Activated CD4-positive, alpha-beta memory T cell treated with anti-CD3 and anti-CD28 coated beads, Interleukin-2, amount 10 ng/mL, durations not matched to agents 7 days and 5 days (primary cell): ENCODE results near the gene MAD1L1. TPM values are rescaled to one million over a fixed set of nuclear protein-coding genes. Genes with fewer than 3 reads are reported as not detected.

ENCODE experiments used
- CTCF ChIA-PET: fragments of 350-600 bp; sonication (Branson Sonifier 250); formaldehyde crosslinking; loops from one replicate; lab custom pipeline; 2021; ENCODE audit warnings: antibody characterized with exemption, inconsistent platforms; lab: Charles Lee
- POLR2A ChIA-PET: fragments of 350-600 bp; sonication (Branson Sonifier 250); formaldehyde crosslinking; loops from one replicate; lab custom pipeline; 2021; ENCODE audit warnings: antibody characterized with exemption; lab: Charles Lee
- DNase-seq: peaks from one replicate; pipeline ENCODE4 v3.0.0-alpha.2; 2020
- H3K27ac Mint-ChIP-seq: one replicate; pipeline ENCODE4 v1.8.0; 2021; ENCODE audit warnings: mild to moderate bottlenecking, mixed read lengths
- H3K27me3 Mint-ChIP-seq: one replicate; pipeline ENCODE4 v1.8.0; 2021; ENCODE audit warnings: mixed read lengths
- H3K36me3 Mint-ChIP-seq: one replicate; pipeline ENCODE4 v1.8.0; 2021; ENCODE audit warnings: low read depth, mixed read lengths
- H3K4me1 Mint-ChIP-seq: one replicate; pipeline ENCODE4 v1.8.0; 2021; ENCODE audit warnings: mixed read lengths
- H3K4me3 Mint-ChIP-seq: one replicate; pipeline ENCODE4 v1.8.0; 2021; ENCODE audit warnings: mild to moderate bottlenecking, mixed read lengths
- H3K9me3 Mint-ChIP-seq: one replicate; pipeline ENCODE4 v1.8.0; 2021; ENCODE audit warnings: mixed read lengths
- total RNA-seq, 2 experiments: library from RNA; stranded (reverse); gene quantifications; one replicate each; pipeline ENCODE4 v1.2.3, GENCODE V29; 2021

MAD1L1 gene
- total RNA-seq, 2 experiments from 2014 or later = 120 to 136 TPM

DNA sequence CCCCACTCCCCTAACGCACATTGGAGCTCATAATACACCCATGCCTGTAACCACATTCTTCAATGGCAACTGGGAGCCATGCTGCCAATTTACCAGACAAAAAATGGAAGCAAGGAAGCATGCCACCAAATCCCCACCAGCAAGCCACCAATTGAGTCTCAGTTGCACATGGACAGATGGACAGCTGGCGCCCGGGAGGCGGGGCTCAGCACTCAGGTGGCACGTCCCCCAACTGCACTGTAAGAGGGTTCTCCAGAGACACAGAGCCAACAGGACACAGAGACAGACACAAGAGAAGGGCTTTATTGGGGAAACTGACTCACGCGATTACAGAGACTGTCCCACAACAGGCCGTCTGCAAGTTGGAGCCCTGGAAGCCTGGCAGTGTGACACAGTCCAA is 2.5 kb downstream of the MAD1L1 start:
- Mint-ChIP-seq H3K4me3 (peak overlapping the region; percentile 13), H3K4me1 (peaks cover 36% of the 10 kb centered on the region), H3K27me3 (no peaks in the 10 kb centered on the region), H3K9me3 (no peaks in the 10 kb centered on the region), H3K36me3 (peaks cover 28% of the 10 kb centered on the region), H3K27ac (no peak overlapping the region)
- POLR2A ChIA-PET = interaction anchor here (3.4 kb wide), 1 partner anchor 12 kb away, joined by 38 read pairs; the partner anchor contains the start of genes MRM2 and NUDT1
- DNase-seq = no peak
- CTCF ChIA-PET = no interaction called here

GRCh38 chr7:2229467-2229866 is 3.3 kb downstream of the MAD1L1 start:
- H3K27me3 Mint-ChIP-seq = no peaks in the 10 kb centered on the region
- H3K4me3 Mint-ChIP-seq = no peak overlapping the region
- no peaks in the 10 kb centered on the region for H3K9me3 Mint-ChIP-seq
- DNase-seq = no peak
- peaks cover 25% of the 10 kb centered on the region for H3K36me3 Mint-ChIP-seq
- ChIA-PET CTCF (no interaction called here), POLR2A (no interaction called here)
- H3K27ac Mint-ChIP-seq = no peak overlapping the region
- H3K4me1 Mint-ChIP-seq = peaks cover 32% of the 10 kb centered on the region

DNA sequence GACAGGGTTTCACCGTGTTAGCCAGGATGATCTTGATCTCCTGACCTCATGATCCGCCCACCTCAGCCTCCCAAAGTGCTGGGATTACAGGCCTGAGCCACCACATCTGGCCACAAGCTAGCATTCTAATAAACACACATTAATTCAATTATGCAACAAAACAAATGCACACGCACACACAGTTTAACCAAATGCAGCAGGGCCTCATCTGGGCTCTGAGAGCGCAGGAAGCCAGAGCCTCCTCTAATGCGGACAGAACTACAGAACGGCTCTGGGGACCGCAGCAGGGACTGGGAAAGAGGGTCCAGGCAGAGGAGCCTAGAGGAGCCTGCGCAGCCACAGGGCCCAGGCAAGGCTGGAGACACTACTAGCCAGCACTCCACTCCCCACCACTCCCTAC is 3.8 kb downstream of the MAD1L1 start:
- H3K36me3 Mint-ChIP-seq = peaks cover 29% of the 10 kb centered on the region
- no peaks in the 10 kb centered on the region for H3K9me3 Mint-ChIP-seq
- POLR2A ChIA-PET = no interaction called here
- DNase-seq = no peak
- CTCF ChIA-PET = no interaction called here
- H3K27ac Mint-ChIP-seq = no peak overlapping the region
- no peak overlapping the region for H3K4me3 Mint-ChIP-seq
- no peaks in the 10 kb centered on the region for H3K27me3 Mint-ChIP-seq
- peaks cover 31% of the 10 kb centered on the region for H3K4me1 Mint-ChIP-seq

- Mint-ChIP-seq H3K4me3 (no peak overlapping the region), H3K27ac (no peak overlapping the region), H3K4me1 (peaks cover 24% of the 10 kb centered on the region), H3K36me3 (peaks cover 30% of the 10 kb centered on the region), H3K27me3 (no peaks in the 10 kb centered on the region), H3K9me3 (no peaks in the 10 kb centered on the region)
- ChIA-PET POLR2A (no interaction called here), CTCF (no interaction called here)
- no peak for DNase-seq
Observed at GRCh38 chr7:2227699-2228098, 5.0 kb downstream of the MAD1L1 start.

- Mint-ChIP-seq H3K4me3 (no peak overlapping the region), H3K36me3 (peaks cover 37% of the 10 kb centered on the region), H3K27me3 (no peaks in the 10 kb centered on the region), H3K27ac (no peak overlapping the region), H3K9me3 (no peaks in the 10 kb centered on the region), H3K4me1 (peaks cover 14% of the 10 kb centered on the region)
- ChIA-PET CTCF (no interaction called here), POLR2A (no interaction called here)
- no peak for DNase-seq
Observed at GRCh38 chr7:2225830-2226229, 6.9 kb downstream of the MAD1L1 start.

DNA sequence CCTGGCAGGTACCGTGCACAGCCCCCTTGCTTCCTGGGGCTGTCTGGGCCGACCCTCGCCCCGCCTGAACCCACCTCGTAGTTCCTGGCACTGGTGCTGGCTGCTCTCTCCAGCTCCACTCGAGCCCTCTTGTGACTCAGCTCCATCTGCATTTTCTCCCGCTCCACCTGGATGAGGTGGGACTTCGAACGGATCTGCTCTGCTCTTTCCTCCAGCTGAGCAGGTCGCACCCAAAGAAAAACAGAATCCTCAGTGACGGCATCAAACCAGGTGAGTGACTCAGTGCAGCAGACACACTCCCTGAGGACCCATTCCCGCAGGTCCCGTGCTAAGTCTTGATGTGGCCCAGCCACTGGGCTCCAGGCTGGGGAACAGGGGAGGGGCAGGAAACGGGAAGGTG is 7.4 kb downstream of the MAD1L1 start:
- POLR2A ChIA-PET = no interaction called here
- Mint-ChIP-seq H3K36me3 (peaks cover 37% of the 10 kb centered on the region), H3K4me1 (peaks cover 9% of the 10 kb centered on the region), H3K27ac (no peak overlapping the region), H3K4me3 (no peak overlapping the region), H3K9me3 (no peaks in the 10 kb centered on the region), H3K27me3 (no peaks in the 10 kb centered on the region)
- CTCF ChIA-PET = no interaction called here
- no peak for DNase-seq

- Mint-ChIP-seq H3K9me3 (no peaks in the 10 kb centered on the region), H3K4me3 (no peak overlapping the region), H3K27me3 (no peaks in the 10 kb centered on the region), H3K4me1 (peaks cover 5% of the 10 kb centered on the region), H3K36me3 (peaks cover 34% of the 10 kb centered on the region), H3K27ac (no peak overlapping the region)
- DNase-seq = no peak
- ChIA-PET POLR2A (no interaction called here), CTCF (no interaction called here)
Observed at GRCh38 chr7:2224934-2225333, 7.8 kb downstream of the MAD1L1 start.

- H3K4me3 Mint-ChIP-seq = no peak overlapping the region
- no peaks in the 10 kb centered on the region for H3K9me3 Mint-ChIP-seq
- H3K27ac Mint-ChIP-seq = no peak overlapping the region
- POLR2A ChIA-PET = no interaction called here
- H3K36me3 Mint-ChIP-seq = peaks cover 30% of the 10 kb centered on the region
- no peaks in the 10 kb centered on the region for H3K27me3 Mint-ChIP-seq
- peaks cover 3% of the 10 kb centered on the region for H3K4me1 Mint-ChIP-seq
- CTCF ChIA-PET = no interaction called here
- DNase-seq = no peak
Observed at GRCh38 chr7:2224491-2224928, 8.2 kb downstream of the MAD1L1 start.

- peaks cover 3% of the 10 kb centered on the region for H3K4me1 Mint-ChIP-seq
- no peak overlapping the region for H3K27ac Mint-ChIP-seq
- no peak for DNase-seq
- ChIA-PET CTCF (no interaction called here), POLR2A (no interaction called here)
- H3K36me3 Mint-ChIP-seq = peaks cover 27% of the 10 kb centered on the region
- no peaks in the 10 kb centered on the region for H3K27me3 Mint-ChIP-seq
- no peaks in the 10 kb centered on the region for H3K9me3 Mint-ChIP-seq
- H3K4me3 Mint-ChIP-seq = no peak overlapping the region
Observed at GRCh38 chr7:2223321-2223720, 9.4 kb downstream of the MAD1L1 start.

DNA sequence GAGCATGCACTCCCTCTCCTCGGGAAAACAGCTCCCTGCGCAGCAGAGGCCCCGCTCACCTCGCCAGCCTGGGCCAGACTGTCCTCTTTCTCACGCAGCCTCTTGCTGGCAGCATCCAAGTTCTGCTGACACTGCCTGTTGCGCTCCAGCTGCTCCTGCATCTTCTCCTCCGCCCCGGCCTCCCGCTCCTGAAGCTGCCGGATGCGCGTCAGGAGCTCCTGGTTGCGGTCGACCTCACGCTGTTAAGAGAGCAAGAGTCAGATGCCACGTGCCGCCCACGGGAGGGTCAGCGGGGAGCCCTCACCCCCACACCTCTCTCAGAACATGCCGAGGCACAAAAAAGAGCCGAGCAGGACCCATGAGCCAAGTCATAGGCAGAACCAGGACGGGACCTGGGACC is 10.2 kb downstream of the MAD1L1 start:
- H3K9me3 Mint-ChIP-seq = no peaks in the 10 kb centered on the region
- H3K4me1 Mint-ChIP-seq = no peaks in the 10 kb centered on the region
- CTCF ChIA-PET = interaction anchor here (0.7 kb wide), 1 partner anchor 19 kb away, joined by 4 read pairs; no protein-coding TSS in a partner anchor
- peaks cover 30% of the 10 kb centered on the region for H3K36me3 Mint-ChIP-seq
- H3K27ac Mint-ChIP-seq = no peak overlapping the region
- POLR2A ChIA-PET = no interaction called here
- H3K27me3 Mint-ChIP-seq = no peaks in the 10 kb centered on the region
- H3K4me3 Mint-ChIP-seq = no peak overlapping the region
- no peak for DNase-seq

- DNase-seq = no peak
- no peaks in the 10 kb centered on the region for H3K9me3 Mint-ChIP-seq
- ChIA-PET CTCF (no interaction called here), POLR2A (no interaction called here)
- H3K27me3 Mint-ChIP-seq = no peaks in the 10 kb centered on the region
- no peak overlapping the region for H3K27ac Mint-ChIP-seq
- peaks cover 39% of the 10 kb centered on the region for H3K36me3 Mint-ChIP-seq
- H3K4me1 Mint-ChIP-seq = peaks cover 4% of the 10 kb centered on the region
- no peak overlapping the region for H3K4me3 Mint-ChIP-seq
Observed at GRCh38 chr7:2220954-2221353, 11.8 kb downstream of the MAD1L1 start.

DNA sequence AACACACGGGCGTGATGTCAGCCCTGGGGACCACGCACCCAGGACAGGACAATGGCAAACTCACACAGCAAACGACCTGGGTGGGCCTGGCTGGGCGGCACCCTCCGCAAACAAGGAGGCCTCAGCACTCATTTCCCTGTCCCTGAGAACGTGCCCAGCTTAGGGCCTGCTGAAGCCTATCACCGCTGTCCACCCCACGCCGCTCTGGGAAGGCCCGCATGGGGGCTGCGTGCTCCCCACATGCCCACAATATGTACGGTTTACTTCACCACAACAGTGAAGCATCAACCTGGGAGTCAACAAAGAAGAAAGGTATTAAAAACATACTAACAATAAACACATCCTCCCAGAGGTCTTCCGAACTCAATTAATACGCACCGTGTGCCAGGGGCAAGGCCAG is 12.2 kb downstream of the MAD1L1 start:
- Mint-ChIP-seq H3K9me3 (no peaks in the 10 kb centered on the region), H3K4me1 (peaks cover 8% of the 10 kb centered on the region), H3K4me3 (no peak overlapping the region), H3K27ac (no peak overlapping the region), H3K27me3 (no peaks in the 10 kb centered on the region), H3K36me3 (peaks cover 39% of the 10 kb centered on the region)
- DNase-seq = no peak
- CTCF ChIA-PET = no interaction called here
- POLR2A ChIA-PET = no interaction called here

DNA sequence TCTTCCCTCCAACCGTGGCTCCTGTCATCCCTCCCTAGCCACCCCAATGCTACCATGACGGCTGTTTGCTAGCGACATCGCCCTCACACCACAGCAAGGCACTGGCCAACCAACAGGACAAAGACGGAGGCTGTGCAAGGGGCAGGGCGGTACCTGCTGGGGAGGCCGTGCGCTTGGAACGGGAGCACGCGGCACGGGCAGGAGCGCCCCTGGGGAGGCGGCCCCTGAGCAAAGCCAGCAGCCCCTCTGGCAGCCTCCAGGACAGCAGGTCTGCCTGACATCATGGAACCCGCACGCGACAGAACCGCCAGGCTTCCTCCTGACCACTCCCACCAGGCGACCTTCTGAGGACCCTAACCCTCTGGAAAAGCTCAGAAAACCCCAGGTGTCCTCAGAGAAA is 12.7 kb downstream of the MAD1L1 start:
- H3K4me3 Mint-ChIP-seq = no peak overlapping the region
- CTCF ChIA-PET = no interaction called here
- H3K36me3 Mint-ChIP-seq = peaks cover 39% of the 10 kb centered on the region
- no peaks in the 10 kb centered on the region for H3K27me3 Mint-ChIP-seq
- H3K4me1 Mint-ChIP-seq = peaks cover 11% of the 10 kb centered on the region
- POLR2A ChIA-PET = no interaction called here
- no peak overlapping the region for H3K27ac Mint-ChIP-seq
- no peaks in the 10 kb centered on the region for H3K9me3 Mint-ChIP-seq
- DNase-seq = no peak

- no peak overlapping the region for H3K27ac Mint-ChIP-seq
- H3K4me1 Mint-ChIP-seq = peaks cover 15% of the 10 kb centered on the region
- ChIA-PET CTCF (no interaction called here), POLR2A (no interaction called here)
- no peaks in the 10 kb centered on the region for H3K27me3 Mint-ChIP-seq
- H3K4me3 Mint-ChIP-seq = no peak overlapping the region
- DNase-seq = no peak
- H3K9me3 Mint-ChIP-seq = no peaks in the 10 kb centered on the region
- H3K36me3 Mint-ChIP-seq = peaks cover 36% of the 10 kb centered on the region
Observed at GRCh38 chr7:2219606-2220005, 13.1 kb downstream of the MAD1L1 start.
